DMS53 treated with DMSO at 0.1 percent for 48 hours (cell line): ENCODE results near the gene TENM3.

Experiments used
- DNase-seq: peaks from one replicate; lab custom pipeline; 2025; ENCODE audit not compliant: unreplicated experiment; lab: John Stamatoyannopoulos, UW

The TENM3 gene

DNA sequence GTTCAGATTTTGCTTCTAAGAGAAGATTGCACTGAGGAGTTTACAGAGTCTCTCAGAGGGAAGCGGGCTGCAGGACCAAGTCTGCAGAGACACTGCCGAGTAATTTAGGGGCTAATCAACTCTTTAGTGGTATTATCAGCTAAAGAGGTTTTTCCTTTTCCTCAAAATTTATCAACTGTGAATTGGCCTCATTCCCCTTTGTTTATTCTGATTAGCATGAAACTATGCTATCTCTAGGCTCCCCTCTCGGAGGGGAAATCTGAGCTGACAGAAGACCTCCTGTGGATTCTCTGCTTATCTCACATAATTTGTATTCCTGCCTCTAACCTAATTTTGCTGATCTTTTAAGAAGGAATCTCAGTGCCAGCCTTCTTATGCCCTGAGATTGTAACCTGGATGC is 473.0 kb downstream of the TENM3 start:
- no peak for DNase-seq

DNA sequence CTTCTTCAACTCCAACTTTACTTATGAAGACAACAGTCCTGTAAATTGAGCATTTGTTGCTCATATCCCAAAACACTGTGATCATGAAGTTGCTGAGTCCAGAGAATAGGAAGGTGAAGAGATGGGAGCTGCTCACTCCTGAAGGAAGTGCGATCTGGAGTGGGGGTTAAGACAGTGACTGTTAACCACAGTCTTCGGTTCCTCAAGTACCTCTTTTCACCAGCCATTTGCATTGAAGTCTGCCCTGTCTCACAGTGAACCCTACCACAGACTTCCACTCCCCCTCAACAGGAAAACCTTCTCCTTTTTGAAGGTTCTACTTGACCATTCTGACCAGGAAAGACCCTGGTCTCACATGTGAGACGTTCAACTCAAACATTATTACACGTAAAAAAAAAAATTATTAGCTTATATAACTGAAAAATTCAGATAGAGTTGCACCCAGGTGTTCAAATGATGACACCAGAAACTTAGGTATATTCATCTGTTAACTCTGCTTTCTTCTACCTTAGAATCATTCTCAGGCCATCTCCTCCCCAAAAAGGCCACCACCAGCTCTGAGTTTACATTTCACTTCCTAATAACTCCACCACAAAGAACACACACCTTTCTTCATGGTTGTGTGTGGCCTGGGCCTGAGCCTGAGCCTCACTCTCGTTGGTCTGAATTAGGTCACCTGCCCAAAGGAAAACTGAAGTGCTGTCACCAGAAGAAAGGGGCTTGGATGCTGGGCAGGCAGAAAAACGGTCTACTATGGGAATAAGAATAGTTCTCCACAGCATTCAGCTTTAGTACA is 474.8 kb downstream of the TENM3 start:
- DNase-seq, result no peak

DNA sequence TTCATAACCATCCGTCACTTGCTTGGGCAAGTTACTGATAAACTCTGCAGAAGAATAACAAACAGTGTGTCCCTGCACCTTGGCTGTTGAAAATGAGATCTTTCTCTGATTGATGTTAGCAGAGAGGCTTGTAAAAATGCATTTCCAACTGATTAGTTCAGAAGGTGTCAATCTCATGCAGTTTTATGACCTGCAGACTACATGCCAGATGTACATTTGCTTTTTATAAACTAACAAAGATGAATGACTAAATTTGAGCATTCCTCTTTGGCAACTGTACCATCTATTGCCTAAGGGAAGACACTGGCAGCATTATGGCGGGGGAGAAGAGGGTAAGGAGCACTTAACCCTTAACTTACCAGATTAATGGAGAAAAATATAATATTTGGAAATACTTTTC is 481.2 kb downstream of the TENM3 start:
- DNase-seq, result no peak

DNA sequence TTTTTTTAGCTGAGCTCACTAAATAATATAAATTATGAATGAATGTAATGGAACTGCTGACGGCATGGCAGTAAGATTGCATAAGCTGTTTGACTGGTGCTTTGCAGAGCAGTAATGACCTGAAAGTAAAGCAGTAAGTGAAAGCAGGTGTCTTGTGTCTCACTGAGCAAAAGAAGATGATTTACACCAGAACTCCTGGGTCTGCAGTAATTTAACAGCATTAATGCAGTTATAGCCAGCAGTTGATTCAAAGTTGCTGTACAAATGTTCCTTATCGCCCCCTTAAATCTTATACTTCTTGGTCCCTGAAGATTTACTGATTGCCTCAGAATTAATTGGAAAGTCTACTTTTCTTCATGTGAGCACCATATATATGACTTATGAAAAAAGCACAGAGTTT is 486.3 kb downstream of the TENM3 start:
- DNase-seq, result no peak

DNA sequence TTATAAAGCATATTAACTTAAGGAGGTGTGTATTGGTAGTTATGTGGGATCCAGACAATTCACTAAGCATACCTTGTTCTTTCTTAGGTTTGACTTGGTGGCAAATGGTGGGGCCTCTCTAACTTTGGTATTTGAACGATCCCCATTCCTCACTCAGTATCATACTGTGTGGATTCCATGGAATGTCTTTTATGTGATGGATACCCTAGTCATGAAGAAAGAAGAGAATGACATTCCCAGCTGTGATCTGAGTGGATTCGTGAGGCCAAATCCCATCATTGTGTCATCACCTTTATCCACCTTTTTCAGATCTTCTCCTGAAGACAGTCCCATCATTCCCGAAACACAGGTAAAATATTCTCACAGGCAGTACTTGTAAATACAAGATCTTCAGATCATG is 487.6 kb downstream of the TENM3 start:
- DNase-seq, result no peak

DNA sequence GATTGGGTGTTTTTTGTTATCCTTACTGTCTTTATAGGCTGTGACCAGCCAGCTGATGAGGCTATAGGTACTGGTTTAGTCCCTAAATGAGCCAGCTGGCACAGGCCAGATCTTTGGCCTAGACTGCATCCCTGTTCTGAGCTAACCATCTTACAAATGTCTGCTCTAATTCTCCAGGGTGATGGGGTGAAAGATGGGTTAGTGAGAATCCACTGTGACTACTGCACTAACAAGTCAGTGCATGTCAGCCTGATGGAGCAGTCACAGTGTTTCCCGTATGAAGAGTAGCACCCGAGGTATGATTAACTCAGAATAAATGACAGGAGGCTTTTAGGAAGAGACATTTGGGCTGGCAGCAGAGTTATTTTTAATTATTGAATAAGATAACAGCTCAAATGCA is 493.0 kb downstream of the TENM3 start:
- DNase-seq, result no peak

DNA sequence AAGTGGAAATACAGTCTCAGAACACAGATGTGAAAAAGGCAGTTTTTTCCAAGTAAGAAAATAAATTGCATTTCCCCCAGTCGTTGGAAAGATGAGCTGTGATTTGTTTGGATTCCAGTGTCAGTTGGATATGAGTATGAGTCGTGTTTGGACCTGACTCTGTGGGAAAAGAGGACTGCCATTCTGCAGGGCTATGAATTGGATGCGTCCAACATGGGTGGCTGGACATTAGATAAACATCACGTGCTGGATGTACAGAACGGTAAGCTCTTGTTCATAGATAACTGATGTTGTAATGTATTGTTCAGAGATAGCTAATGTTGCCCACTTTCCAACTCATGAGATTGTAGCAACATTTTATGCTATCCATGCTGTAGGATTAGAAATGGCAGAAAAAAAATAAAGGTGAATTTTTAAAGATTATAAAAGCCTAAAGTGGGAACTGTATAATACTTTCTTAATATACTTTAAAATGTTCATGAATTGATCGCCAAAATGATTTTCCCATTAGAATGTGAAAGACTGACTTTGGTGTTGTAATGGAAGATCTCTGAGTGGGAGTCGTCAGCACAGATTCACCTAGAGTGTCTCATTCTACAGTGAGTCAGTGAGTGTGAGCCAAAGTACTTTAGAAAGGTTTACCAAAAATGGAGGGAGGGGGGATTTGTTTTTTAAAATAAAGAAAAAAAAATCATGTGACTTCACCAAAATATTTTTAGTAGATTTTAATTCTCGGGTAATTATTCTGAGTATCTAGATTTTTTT is 495.3 kb downstream of the TENM3 start:
- no peak for DNase-seq

DNA sequence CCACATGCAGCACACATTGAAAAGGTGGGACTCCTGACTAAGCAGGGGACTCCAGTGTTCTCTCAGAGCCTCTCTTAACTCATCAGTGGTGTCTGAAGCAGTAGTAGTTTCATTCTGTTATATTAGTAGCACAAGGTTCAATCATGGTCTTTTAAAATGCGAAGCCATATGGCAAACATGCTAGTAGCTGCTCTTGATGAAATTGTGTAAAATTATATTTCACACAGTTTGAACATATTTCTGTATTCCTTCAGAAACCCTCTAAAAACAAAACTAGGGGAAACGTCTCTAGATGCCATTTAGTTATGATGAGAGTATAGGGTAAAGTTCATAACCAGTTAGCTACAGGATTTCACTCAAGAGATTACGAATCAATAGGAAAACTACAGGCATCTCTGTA is 497.1 kb downstream of the TENM3 start:
- DNase-seq, result no peak

DNA sequence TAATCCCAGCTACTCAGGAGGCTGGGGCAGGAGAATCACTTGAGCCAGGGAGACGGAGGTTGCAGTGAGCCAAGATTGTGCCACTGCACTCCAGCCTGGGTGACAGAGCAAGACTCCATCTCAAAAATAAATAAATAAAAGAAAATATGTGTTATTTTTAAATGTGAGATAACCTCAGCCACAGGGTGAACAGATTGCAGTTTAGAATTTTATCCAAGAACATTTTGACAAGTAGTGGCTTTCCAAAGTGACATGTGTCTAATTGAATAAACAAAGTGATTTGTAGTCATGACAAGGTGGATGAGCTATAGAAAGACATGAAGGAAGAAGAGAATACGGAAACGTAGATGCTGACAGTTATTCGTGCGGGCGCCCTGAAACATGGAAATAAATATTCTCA is 497.9 kb downstream of the TENM3 start:
- no peak for DNase-seq

DNA sequence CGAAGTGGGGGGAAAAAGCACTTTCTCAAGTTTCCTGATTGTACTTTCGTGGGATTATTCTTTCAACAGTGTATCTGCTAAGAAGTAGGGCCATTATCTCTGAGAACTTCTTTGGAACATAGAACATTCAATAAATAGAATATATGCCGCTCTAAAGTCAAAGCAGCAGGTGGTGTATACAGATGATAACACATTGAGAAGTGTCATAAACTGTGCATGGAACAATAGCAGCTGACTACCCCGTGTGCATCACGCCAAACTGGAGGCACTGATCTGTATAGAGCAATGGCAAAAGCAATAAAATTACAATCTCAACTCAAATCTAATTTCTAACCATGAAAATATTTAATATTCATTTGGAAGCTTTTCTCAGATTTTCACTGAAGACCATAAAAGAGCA is 498.7 kb downstream of the TENM3 start:
- DNase-seq, result no peak

DNA sequence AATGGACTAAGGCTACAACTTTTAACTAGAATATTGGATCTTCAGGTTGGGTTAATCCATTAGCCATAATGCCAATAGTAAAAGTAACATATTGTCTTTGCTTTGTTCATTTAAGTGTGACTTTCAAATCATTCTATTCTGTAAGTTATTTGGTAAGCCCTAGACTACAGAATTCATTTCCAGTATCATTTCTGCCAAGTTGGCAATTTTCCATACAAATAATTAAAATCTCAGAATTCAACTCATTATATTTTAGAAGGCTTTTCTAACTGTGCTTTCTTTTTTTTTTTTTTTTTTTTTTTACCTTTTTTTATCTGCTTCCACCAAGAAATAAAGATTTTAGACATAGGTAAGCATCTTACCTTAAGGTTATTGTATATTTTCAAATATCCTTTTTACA is 500.6 kb downstream of the TENM3 start:
- DNase-seq, result no peak

DNA sequence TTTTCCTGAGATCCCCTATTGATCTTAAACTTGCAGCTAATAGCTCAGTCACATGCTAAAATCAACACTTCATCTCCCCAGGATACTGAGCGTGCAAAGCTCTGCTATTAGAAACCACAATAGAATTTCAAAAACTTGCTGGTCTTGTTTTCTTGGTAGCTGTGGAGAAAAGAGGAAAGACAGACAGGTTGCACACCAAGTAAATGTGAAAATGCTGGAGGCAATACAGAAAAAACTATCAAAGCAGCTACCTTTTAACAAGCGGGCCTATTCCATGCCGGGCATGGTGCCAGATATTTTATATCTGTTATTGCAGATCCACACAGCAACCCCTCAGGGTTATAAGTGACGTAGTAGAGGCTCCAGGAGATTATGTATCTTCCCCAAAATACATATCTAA is 502.0 kb downstream of the TENM3 start:
- DNase-seq, result no peak

DNA sequence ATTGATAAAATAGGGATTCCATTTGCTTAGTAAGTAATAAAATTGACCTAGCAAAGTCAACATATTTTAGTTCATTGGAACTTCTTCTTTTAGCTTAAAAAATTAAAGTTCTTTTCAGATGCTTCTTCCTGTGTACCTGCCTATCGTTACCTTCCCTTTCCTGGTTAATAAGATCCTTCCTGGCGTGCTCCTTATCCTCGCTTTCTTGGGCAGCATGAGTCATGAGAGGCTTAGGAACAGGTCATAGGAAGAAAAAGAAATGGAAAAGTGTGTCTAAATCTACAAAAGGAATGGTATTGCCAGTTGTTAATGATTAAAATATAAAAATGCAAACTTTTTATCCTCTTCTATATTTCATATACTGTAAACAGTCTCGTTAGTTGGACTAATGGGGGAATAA is 503.7 kb downstream of the TENM3 start:
- no peak for DNase-seq

DNA sequence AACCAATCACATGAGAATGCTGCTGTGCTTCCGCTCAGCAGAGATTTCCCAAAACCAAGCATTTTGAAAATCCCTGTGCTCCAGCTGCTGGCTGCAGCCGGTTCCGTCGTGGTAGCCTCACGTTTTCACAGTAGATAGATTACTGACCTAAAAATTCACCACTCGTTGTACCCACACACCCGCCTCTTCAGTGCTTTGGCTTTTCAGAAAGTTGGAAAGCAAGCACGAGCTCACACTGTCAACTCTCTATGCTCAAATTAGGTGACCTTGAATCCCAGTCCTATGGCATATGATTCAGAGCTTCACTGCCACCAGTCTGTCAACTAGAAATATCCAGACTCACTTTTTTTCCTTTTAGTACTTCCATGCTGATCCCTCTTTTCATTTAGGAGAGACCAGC is 505.1 kb downstream of the TENM3 start:
- DNase-seq, result no peak

DNA sequence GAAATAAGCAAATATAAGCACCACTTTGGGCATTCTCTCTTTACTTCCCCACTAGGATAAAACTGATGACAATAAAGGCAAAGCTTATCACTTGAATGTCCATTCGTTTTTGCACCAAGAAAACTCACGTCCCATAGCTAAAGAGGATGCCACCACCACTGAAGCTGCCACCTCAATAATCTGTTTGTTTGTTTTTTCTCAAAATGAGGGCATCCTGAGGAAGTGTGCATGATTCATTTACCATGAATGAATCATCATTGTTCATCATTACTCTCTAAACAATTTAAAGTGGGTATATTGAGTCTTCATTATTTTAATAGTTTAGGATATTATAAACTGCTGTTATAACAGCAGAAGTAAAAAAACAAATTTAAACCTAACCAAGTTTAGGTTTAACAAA is 505.7 kb downstream of the TENM3 start:
- DNase-seq, result peak; percentile 6

DNA sequence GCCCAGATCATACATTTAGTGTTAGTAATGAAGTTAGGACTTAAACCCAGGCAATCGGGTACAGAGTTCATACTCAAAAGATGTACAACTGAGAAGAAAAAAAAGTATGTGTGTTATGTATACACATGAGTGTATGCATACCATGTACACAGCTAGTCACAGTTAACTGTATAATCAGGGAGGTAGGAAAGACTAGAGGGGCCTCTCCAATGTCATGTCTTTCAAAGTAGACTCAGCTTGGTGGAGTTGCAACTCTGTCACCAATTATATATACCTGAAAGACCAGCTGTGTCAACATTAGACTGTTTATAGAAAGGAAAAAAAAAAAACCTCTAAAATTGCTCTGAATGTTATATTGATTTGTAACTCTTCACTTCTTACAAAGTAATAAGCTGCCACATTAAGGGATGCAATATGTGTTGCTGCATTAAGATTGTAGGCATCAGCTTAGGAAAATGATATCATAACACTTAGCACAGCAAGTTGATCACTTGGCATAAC is 506.5 kb downstream of the TENM3 start:
- peak; percentile 65 for DNase-seq

DNA sequence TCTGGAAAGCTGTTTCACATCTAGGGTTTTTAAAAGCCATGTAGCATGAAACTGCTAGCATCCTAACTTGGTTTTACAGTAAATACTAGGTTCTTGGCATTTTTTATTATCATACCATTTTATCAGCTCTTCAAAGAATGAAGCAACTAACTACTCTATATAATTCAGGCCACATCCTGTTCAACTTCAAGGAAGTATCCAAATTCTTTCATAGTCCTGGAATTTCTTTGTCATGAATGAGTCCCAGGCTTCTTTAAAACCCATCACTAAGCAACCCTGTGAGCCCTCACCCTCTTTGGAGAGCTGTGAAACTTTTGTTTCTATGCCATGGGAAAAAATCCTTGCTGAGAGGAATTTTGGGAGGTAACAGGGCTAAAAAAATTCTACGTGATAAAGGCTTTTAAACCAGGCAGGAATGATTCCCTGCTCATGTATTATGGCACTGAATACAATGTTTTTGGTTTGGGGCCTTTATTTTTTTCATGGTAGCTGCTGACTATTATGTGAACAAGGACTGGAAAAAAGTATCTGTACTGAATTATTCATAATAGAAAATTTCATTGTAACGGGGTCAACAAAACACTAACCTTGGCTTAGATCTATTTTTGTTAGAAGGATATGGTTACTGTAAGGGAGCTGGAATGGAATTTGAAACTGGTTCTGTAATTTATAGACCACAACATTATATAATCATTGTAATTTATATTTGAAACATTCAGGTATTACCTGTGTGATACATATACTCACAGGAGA is 509.1 kb downstream of the TENM3 start:
- no peak for DNase-seq

DNA sequence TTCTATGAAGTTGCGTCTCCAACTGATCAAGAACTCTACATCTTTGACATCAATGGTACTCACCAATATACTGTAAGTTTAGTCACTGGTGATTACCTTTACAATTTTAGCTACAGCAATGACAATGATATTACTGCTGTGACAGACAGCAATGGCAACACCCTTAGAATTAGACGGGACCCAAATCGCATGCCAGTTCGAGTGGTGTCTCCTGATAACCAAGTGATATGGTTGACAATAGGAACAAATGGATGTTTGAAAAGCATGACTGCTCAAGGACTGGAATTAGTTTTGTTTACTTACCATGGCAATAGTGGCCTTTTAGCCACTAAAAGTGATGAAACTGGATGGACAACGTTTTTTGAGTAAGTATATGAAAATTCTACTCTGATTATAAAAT is 511.7 kb downstream of the TENM3 start:
- no peak for DNase-seq

DNA sequence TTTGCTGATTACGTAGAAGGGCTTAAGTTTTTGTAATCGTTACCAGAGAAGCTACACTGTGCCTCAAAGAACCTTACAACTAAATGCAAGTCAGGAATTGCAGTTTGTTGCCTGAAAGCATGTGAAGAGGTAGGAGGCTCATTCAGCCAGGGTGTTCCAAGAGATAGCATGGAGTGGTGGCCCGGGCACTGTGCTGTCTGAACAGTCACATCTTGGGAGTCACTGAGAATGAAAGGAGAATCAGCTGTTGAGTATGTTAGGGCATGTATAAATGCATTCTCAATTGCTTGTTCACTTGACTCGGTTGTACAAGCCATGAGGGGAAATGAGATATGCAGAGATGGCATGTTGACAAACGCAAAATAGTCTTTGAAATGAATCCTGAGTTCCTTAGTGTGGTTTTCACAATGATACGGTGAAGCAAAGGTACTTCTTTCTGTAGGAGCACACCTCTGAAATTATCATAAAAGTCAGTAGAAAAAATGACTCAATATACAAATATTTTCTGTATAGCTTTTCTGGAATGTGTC is 513.0 kb downstream of the TENM3 start:
- no peak for DNase-seq

DNA sequence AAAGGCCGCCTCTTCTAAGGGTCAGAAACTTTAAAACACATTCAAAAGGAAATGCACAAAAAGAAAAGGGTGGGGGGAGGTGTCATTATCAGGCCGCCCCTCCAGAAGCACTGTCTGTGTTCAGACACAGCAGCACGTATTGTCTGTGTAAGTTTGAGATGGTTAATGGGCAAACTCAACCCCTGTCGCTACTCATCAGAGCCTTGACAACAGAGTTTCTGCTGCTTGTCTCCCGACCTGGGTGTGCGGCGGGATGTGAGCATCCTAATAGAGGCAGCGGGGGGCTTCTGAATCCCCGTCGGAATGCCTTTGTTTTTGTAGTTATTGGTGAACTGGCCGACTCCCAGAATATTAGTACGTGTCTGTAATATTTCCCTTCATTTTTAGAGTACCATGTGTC is 515.1 kb downstream of the TENM3 start:
- DNase-seq, result no peak

DNA sequence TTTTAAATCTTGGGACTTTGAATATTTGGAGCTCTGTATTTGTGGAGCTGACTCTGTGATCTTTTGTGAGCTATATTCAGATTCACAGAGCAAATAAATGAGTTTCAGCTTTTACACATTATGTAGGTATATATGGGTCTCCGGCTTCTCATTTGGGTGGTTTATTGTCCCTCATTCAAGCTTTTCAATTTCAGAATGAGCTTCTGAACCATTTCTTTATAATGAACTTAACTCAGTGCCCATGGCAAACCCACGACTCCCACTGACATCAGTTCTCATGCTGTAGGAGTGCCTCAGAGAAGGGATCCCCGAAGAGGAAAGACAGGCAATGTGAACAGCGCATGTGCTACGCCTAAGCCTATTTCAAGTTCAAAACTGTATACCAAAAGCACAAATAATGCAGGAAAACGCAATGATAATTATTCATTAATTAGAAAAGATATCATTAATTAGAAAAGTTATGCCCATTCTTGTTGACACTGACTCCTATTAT is 517.4 kb downstream of the TENM3 start:
- DNase-seq, result no peak
